ENCODE results near the gene BTN2A1. TPM values are rescaled to one million over a fixed set of nuclear protein-coding genes. Genes with fewer than 3 reads are reported as not detected.
"Not testable (repeated sequence)": the region's sequence is repeated elsewhere in the genome, so short reads cannot be mapped to it uniquely, and the experiment has no call there.

Gene BTN2A1
- total RNA-seq, 1 donor from 2014 or later: 29.2 TPM

- peaks cover 19% of the 10 kb centered on the region for H3K36me3 Mint-ChIP-seq
- DNase-seq (ENCODE audit: low spot score in 2 of 2, unreplicated experiment in 2 of 2): peak in 1 of 2 experiments; percentile 47
- peaks cover 40% of the 10 kb centered on the region for H3K4me1 Mint-ChIP-seq
- peak overlapping the region; percentile 93 for H3K4me3 Mint-ChIP-seq
- no peaks in the 10 kb centered on the region for H3K9me3 Mint-ChIP-seq
- peak overlapping the region; percentile 99 for H3K27ac Mint-ChIP-seq
- peaks cover 2% of the 10 kb centered on the region for H3K27me3 Mint-ChIP-seq (ENCODE audit: low read depth)
- TF ChIP-seq CTCF (IDR thresholded peaks at IDR 0.05; ENCODE audit: unreplicated experiment): no peak
Measured at GRCh38 chr6:26457264-26457805, 420 bp upstream of the BTN2A1 start.

GRCh38 chr6:26459023-26459810, 1.5 kb downstream of the BTN2A1 start:
- no peaks in the 10 kb centered on the region for H3K9me3 Mint-ChIP-seq
- peak overlapping the region; percentile 57 for H3K4me3 Mint-ChIP-seq
- peak overlapping the region; percentile 71 for H3K27ac Mint-ChIP-seq
- H3K36me3 Mint-ChIP-seq: peaks cover 38% of the 10 kb centered on the region
- no peak for TF ChIP-seq CTCF (IDR thresholded peaks at IDR 0.05; ENCODE audit: unreplicated experiment)
- peaks cover 40% of the 10 kb centered on the region for H3K4me1 Mint-ChIP-seq
- no peaks in the 10 kb centered on the region for H3K27me3 Mint-ChIP-seq (ENCODE audit: low read depth)
- DNase-seq (ENCODE audit: low spot score in 2 of 2, unreplicated experiment in 2 of 2): no peak

- not testable (repeated sequence) for H3K4me3 Mint-ChIP-seq; DNase-seq (ENCODE audit: low spot score in 2 of 2, unreplicated experiment in 2 of 2); H3K27ac Mint-ChIP-seq; H3K27me3 Mint-ChIP-seq (ENCODE audit: low read depth); H3K9me3 Mint-ChIP-seq
- peaks cover 57% of the 10 kb centered on the region for H3K36me3 Mint-ChIP-seq
- peaks cover 40% of the 10 kb centered on the region for H3K4me1 Mint-ChIP-seq
Measured at GRCh38 chr6:26461353-26461752, 3.6 kb downstream of the BTN2A1 start.

GRCh38 chr6:26464014-26464413, 6.3 kb downstream of the BTN2A1 start:
- Mint-ChIP-seq H3K36me3 (peaks cover 82% of the 10 kb centered on the region), H3K9me3 (peaks cover 3% of the 10 kb centered on the region), H3K4me3 (no peak overlapping the region), H3K27ac (no peak overlapping the region), H3K4me1 (peaks cover 25% of the 10 kb centered on the region), H3K27me3 (ENCODE audit: low read depth) (no peaks in the 10 kb centered on the region)
- DNase-seq (ENCODE audit: low spot score in 2 of 2, unreplicated experiment in 2 of 2): no peak
- no peak for TF ChIP-seq CTCF (IDR thresholded peaks at IDR 0.05; ENCODE audit: unreplicated experiment)

GRCh38 chr6:26464416-26465131, 6.8 kb downstream of the BTN2A1 start:
- Mint-ChIP-seq H3K27me3 (ENCODE audit: low read depth) (no peaks in the 10 kb centered on the region), H3K36me3 (peaks cover 83% of the 10 kb centered on the region), H3K4me3 (no peak overlapping the region), H3K4me1 (peaks cover 19% of the 10 kb centered on the region), H3K9me3 (peaks cover 3% of the 10 kb centered on the region), H3K27ac (no peak overlapping the region)
- no peak for TF ChIP-seq CTCF (IDR thresholded peaks at IDR 0.05; ENCODE audit: unreplicated experiment)
- DNase-seq (ENCODE audit: low spot score in 2 of 2, unreplicated experiment in 2 of 2): no peak

GRCh38 chr6:26465776-26466175, 8.0 kb downstream of the BTN2A1 start:
- Mint-ChIP-seq H3K9me3 (peaks cover 3% of the 10 kb centered on the region), H3K4me1 (peaks cover 7% of the 10 kb centered on the region), H3K36me3 (peaks cover 83% of the 10 kb centered on the region), H3K27me3 (ENCODE audit: low read depth) (no peaks in the 10 kb centered on the region), H3K27ac (no peak overlapping the region), H3K4me3 (no peak overlapping the region)
- TF ChIP-seq CTCF (IDR thresholded peaks at IDR 0.05; ENCODE audit: unreplicated experiment): no peak
- DNase-seq (ENCODE audit: low spot score in 2 of 2, unreplicated experiment in 2 of 2): no peak

Measured in mesothelial cell of epicardium (in vitro differentiated cells).